AG08396 (cell line): ENCODE data around the gene PRSS23.
A peak's percentile ranks its signal among the peaks of the same experiment; 100 is the strongest.
"Not testable (repeated sequence)": the region's sequence is repeated elsewhere in the genome, so short reads cannot be mapped to it uniquely, and the experiment has no call there.

ENCODE experiments used
- DNase-seq: peaks from one replicate; pipeline ENCODE4 v3.0.0; 2012; ENCODE audit warnings: low spot score, mixed read lengths

PRSS23 gene, protein sequence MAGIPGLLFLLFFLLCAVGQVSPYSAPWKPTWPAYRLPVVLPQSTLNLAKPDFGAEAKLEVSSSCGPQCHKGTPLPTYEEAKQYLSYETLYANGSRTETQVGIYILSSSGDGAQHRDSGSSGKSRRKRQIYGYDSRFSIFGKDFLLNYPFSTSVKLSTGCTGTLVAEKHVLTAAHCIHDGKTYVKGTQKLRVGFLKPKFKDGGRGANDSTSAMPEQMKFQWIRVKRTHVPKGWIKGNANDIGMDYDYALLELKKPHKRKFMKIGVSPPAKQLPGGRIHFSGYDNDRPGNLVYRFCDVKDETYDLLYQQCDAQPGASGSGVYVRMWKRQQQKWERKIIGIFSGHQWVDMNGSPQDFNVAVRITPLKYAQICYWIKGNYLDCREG

DNA sequence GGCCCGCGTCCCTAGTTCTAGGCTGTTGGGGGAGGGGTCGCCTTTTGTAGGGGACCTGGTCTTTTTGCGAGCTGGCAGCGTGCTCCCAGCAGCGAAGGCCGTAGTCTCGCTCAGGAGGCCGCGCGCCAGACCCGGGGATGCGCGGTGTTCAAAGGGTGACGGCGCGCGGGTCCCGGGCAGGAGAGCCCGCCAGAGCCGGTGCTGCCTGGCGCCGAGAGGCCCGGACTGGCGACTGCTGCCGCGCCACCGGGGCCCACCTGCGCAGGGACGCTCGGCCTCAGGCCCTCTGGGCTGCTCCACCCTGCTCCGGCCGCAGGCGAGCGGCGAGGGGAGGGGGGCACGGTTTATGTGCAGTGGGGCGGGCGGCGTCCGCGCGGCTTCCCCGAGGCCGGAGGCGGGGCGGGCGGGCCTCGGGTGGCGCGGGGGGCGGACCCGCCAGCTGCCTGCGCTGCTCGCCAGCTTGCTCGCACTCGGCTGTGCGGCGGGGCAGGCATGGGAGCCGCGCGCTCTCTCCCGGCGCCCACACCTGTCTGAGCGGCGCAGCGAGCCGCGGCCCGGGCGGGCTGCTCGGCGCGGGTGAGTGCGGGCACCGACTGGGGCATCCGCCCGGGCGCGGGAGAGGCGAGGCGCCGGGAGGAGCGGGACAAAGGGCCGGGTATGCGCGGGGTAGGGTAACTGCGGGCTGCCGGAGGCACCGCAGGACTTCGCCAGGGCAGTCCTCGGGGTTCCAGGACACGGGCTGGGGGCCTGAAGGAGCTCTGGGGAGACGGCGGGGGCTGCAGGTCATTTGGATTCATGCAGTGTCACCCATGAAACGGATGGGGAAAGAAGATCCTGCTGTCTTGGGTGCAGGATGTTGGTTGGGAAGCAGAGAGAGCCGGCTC lies at the start of gene PRSS23:
Gene PRSS23, plus strand, starts transcription at position 467 of the 884 bp plus-strand sequence. CDS start 7,102 bp downstream, outside the sequence.
- peak; percentile 89 for DNase-seq

DNA sequence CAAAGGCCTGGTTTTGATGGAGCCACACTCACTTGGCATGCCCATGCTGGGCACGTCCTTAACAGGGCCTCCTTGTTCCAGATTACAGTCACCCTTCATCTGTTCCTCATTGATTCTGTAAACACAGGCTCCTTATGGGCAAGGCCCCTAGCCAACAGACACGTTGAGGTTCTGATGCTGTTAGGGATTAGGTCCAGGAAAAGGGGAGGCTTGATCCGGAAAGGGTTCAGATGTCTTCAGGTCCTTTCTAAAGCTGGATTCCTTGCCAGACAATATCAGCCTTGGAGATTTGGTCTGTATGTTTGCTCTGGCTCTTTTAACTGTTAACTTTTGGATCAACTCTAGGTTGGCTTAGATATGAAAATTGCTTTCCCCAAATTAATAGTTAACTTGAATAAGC lies 46.9 kb upstream of the PRSS23 start:
- DNase-seq = no peak

DNA sequence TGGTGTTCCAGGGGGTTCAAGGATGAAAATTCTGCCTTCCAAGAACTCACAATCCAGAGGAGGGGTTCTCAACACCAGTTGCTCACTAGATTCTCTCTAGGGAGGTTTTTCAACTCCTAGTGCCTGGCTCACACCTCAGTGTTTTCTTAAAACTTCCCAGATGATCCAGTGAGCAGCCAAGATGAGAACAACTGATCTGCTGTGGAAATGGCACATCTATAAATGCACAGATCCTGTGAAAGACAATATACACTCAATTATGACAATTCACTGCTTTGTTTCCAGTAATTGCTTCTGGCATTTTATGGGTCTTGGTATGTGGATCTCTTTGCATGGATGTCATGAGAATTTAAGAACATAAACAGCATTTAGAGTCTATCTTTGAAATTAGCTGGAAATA lies 45.2 kb upstream of the PRSS23 start:
- no peak for DNase-seq

DNA sequence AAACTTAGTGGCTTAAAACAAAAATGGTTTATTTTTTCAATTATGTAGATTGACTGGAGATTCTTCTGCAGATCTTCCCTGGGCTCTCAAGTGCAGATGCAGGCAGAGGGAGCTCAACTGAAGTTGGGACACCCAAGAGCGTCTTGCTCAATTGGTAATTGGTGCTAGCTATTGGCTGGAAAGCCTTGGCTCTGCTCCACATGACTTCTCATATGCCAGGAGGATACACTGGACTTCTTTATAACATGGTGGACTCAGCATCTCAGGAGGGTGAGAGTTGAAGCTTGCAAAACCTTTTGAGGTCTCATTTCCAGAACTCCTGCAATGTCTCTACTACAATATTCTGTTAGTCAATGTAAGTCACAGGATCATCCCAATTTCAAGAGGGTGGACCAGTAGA lies 42.2 kb upstream of the PRSS23 start:
- DNase-seq = no peak

DNA sequence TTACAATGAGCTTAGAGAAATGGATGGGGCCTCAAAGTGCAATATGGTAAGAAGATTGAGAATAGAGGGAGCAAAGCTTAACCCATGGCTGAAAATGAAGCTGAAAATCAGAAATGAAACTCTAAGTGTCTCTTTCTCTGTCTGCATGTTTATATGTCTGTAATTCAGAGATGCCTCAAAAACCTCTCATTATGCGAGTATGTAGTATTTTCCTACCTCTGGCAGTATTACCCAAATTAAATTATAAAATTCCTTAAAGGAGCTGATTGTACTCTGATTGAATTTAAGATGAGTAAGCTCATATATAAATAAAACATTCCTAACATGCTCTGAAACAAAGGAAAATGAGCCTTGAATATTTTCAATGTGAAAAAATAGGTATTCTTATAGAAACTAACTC lies 39.8 kb upstream of the PRSS23 start:
- DNase-seq = no peak

DNA sequence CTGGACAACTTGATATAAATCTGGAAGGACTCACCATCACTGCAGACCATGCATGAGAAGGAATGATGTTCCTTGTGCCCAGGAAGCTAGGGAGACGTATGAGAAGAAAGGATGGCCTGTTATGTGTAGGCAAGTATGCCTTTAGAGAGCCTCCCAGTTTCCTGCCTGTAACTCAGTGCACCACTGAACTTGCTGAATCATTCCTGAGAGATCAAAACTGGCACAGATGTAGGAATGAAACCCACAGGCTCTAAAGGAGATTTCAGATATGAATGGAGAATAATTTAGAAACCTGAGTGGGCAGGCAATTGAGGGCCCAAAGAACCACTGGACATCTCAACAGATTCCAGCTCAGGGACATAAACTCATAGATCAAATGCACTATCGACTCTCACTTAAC lies 38.4 kb upstream of the PRSS23 start:
- peak; percentile 44 for DNase-seq

DNA sequence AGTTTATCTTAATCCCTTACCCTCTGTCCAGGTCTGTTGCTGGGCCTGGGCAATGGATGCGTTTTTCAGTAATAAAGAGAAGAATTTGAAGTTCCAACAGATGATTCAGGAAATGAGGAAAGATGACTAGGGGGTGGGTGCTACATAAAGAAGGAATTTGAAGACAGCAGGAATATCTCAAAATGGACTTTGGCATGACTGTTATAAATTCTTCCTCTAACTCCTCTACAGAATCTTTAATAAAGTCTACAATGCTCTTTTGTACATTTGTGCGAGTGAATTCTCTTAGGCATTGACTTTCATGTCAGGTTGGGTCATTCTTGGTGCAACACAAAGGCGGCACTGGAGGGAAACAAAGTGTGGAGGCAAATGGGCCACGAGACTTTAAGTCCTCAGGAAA lies 35.1 kb upstream of the PRSS23 start:
- DNase-seq = no peak

DNA sequence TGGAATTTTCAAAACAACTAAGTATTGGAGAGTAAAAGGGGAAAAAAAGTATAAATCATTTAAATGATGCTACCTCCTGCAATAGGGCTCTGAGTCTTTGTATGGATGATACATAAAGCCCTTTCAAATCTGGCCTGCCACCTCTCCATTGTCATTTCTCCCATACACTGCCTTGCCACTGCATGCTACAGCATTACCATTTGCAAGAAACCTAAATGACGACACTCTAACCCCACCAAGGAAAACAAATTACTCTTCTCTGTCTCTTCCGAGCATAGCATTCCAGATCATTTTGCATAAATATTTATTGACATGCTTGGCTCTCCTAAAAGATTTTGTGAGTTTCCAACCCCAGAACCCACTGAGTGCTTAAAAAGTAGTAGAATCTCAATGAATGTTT lies 34.5 kb upstream of the PRSS23 start:
- no peak for DNase-seq

DNA sequence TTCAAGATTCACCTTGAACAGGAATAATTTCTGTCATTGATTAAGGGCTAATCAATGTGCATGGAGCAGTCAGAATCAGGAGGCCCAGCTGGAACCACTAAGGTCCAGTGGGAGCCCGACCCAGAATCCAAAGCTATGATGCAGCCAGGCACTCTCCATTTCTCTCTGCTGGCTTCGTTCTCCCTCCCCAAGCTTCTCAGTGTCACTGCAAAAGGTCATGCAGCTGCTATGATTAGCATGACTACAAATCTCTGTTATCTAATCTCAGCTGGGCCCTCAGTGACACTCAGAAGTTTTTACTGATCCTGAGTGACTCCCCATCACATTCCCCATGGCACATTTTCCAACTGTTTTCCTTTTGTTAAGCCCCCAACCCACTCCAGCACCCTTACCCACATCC lies 31.1 kb upstream of the PRSS23 start:
- DNase-seq = peak; percentile 33

DNA sequence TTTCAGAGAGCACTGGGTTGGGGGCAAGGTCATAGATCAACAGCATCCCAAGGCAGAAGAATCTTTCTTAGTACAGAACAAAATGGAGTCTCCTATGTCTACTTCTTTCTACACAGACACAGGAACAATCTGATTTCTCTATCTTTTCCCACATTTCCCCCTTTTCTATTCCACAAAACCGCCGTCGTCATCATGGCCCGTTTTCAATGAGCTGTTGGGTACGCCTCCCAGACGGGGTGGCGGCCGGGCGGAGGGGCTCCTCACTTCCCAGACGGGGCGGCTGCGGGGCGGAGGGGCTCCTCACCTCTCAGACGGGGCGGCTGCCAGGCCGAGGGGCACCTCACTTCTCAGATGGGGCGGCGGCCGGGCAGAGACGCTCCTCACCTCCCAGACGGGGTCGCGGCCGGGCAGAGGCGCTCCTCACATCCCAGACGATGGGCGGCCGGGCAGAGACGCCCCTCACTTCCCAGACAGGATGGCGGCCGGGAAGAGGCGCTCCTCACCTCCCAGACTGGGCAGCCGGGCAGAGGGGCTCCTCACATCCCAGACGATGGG lies 29.8 kb upstream of the PRSS23 start:
- DNase-seq = not testable (repeated sequence)

DNA sequence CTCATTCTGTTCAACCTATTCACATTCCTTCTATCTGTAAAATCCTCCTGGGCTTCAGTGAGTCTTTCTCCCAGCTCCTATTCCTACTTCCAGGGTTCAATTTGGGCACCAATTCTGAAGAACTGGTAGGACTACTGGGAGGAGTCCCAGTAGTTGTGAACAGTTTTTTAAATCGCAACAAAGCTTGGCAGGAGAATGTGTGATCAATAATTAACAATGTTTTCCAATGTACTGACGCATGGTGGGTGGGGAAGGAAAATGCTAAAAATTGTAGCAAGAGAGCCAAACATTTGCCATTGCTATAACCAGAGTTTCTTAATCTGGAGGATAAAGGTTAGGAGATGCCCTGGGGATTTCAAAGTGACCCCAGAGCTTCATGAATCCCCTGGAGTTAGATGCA lies 27.3 kb upstream of the PRSS23 start:
- DNase-seq = no peak

DNA sequence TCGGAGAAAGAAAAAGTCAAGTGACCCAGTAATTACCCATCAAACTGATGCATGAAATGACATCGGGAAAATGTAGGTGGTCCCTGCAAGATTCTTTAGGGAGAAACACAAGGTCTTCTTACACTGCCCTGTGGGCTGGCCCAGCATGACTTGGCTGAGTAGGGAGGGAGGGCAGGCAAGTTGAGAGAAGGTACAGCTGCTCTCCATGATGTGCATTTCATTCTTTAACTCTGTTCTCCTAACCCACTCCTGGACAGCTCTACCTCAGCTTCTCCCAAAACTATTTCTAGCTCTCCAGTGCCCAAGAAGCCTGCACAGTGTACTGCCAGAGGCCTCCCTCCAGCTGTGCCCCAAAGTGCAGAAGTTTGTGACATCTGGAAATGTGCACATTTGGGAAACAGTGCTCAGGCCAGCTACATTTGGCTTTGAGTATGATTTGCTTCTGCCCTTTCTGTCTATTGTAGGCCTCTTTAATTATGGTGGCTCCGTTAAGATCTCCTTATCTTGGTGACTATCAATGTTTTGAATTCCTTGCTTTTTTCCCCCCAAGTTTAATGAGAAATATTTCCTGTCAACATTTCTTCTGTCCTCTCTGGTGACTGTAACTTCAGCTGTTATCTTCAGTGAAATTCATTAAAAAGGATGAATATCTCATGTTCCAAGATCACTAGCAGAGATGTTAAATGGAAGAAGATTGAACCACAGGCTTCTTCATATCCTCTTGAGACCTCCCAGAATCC lies 26.7 kb upstream of the PRSS23 start:
- no peak for DNase-seq

DNA sequence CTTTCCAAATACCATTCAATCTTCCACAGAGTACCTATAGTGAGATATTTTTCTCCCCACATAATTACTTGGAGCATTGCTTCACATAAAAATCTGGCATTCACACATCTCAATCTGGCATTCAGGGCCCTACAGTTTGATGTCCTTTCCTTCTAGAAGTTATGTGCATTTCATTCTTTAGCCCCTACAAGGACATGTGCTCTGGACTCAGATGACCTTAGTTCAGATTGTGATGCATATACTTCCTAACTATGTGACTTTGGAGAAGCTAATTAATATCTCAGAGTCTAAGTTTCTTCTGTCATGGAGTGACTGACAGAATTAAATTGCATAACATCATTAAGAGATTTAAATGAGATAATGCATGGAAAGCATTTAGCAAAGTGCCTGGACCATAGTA lies 25.9 kb upstream of the PRSS23 start:
- DNase-seq = no peak

DNA sequence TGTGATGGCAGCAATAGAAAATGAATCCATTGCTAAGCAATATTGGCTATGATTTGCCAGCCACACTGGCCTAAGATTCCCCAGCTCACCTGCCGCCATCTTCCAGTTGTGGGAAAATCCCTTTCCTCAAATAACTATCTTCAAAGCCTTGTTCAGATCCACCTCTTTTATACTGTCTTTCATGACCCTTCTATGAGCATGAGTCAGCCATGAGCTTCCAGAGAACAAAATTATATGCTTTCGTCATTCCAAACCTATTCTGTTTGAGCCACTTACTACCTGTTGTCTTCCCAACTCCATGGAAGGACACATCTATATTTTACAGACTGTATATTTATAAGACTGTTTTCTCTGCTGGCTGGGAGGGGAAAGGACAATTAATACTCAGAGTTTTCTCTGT lies 25.0 kb upstream of the PRSS23 start:
- no peak for DNase-seq

DNA sequence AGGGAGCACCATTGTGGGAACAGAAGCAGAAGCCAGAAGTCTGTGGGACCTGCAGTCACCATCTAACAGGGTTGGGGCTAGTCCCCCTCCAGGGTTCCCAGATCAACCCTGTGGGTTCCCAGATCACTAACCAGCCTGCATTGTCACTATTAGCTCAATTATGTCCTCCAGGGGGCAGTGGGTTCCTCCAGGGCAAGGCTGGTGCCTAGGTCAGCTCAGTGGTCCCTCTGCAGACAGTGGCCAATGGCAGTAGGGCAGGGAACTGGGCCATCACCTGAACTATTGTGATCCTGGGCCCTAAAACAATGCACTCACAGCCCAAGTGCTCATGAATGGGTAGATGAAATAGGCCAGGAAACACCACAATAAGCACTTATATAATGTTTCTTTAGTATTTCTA lies 18.8 kb upstream of the PRSS23 start:
- no peak for DNase-seq

DNA sequence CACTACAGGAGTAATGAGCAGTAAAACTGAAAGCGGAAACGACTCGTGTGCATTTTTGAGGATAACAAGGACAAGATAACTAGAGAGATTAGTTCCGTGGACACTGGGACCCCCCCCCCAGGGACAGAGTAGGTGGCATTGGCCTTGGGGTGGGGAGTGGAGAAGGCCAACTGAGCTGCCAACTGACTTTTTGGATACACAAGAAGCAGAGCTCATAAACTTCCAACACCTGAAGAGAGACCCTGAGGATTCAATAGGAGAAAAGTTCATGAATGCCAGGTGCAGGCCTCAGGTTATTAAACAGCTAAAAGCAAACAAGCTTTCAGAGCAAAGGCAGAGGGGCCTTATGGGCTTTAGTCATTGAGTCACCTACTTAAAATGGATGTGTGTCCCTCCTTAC lies 17.6 kb upstream of the PRSS23 start:
- no peak for DNase-seq

DNA sequence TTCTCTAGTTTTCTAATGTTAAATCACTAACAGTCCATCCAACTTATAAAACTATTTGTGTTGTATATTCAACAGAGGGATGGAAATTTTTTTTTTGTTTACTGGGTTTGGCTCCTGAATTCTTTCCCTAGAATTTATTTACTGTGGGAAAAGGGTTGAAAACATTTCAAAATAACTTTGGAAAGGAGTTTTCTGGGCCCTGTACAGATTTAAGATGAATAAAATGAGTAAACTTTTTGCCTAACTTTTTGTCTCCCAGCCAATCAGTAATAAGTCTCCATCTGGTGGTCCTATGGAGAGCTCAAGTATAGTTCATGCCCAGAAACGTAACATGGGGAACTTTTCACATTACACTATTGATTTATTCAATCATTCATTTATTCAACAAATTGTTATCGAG lies 16.7 kb upstream of the PRSS23 start:
- no peak for DNase-seq

DNA sequence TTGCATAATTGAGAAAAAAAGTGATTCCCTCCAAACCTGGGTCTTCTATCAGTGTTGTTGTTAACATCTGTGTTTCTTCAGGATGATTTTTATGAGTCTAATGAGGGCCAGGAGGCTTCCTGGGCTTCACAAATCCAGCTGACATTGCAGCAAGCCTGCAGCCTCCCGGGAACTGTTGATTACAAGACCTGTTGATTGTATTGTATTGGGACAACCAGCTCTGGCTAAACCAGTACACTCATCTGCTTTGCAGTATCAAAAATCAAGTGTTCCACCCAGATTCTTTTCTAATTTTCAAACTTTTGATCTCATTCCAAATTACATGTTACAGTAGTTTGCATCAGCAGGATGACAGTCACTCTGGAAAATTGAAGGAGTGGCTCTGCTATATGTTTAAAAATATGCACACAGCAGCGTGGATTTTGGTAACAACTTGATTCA lies 16.1 kb upstream of the PRSS23 start:
- no peak for DNase-seq

DNA sequence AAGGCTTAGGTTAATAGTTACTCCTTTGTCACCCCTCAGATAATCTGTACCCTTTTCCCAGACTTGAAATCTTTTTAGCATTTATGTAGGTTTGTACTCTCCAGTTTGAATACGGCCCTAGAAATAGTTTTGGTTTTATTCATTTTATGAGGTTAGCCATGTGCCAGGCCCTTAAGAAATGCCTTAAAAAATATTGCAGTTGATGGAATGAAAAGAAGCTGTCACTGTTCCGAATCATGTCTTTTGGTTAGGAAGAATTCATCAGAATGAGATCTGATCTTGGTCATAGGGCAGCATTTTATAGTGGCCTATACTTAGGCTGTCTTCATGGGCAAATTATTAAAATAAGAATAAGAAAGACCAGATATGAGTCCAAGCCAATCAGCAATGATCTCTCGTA lies 14.8 kb upstream of the PRSS23 start:
- DNase-seq = no peak

DNA sequence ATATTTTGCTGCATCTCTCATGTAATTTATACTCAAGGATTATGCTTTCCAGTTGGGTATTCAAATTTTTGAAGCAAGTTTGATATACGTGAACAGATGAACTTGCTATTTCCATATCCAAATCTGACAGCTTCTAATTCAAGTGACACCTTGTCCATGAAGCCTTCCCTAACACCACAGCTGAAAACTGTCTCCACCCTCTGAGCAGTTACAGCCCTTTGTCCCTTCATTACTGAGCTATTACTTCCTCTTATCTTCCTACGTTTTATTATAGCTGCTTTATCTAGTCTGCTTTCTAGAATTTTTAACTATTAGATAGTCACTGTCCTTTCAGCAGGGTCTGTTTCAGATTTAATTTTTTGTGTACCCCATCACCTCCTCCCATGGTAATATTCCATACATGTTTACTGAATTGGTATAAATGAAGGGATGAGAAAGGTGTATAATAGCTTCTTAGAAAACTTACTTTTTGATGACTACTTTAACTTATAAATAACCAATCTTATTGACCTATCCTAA lies 13.3 kb upstream of the PRSS23 start:
- DNase-seq = no peak

DNA sequence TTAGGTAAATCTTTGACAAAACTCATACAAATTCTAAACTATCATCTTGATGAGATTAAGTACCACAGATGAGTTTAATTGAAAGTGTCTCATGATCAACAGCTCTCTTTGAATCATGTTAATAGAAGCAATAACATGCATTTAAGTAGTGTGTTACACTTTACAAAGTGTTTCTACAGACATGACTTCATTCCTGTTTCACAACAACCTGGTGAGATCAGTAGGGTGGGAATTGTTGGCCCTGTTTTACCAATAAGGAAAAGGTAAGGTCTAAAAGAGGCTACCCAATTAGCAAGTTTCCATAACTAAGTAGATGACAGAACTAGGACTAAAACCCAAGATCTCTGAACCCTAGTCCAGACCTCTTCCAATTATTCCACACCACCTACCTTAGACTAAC lies 12.7 kb upstream of the PRSS23 start:
- no peak for DNase-seq

DNA sequence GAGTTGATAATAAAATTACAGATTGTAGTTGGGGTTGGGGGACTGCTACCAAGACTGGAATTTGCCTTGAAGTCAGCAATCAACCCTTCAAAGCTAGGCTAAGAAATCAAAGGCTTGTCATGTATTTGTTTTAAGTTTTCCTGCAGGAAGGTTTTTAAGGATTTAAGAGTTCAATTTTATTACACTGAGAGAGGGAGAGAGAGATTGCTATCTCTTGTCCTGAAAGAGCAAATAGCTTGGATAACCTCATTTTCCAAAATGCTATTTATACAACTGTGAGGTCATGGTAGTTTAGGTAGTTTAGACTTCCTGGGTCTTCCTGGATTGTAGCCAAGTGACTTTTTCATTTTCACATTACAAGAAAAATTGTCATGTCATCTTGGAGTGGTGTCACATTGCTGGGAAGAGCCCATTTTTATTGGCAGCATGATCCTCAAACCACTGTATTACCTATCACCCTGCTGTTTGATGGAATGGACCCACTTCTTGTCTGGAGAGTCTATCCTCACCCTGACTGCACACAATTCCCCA lies 10.1 kb upstream of the PRSS23 start:
- no peak for DNase-seq
